H9 (cell line): Measurements from ENCODE around the gene ZDHHC9. TPM values are rescaled to one million over a fixed set of nuclear protein-coding genes. Genes with fewer than 3 reads are reported as not detected.

ENCODE experiments used
- DNase-seq: peaks from one replicate; pipeline ENCODE4 v3.0.0-alpha.2; 2017
- H2AFZ ChIP-seq: one replicate; pipeline ENCODE4 v1.6.1; 2013; ENCODE audit warnings: mild to moderate bottlenecking, low read length, control low read depth, moderate library complexity
- H2AK5ac ChIP-seq: 2 replicates; pipeline ENCODE4 v1.6.1; 2013; ENCODE audit warnings: low read length, control low read depth, mixed read lengths; ENCODE audit not compliant: insufficient read length
- H2BK120ac ChIP-seq: one replicate; pipeline ENCODE4 v1.6.1; 2013; ENCODE audit warnings: low read depth, mild to moderate bottlenecking, low read length, control low read depth, inconsistent platforms; ENCODE audit not compliant: poor library complexity, severe bottlenecking
- H2BK12ac ChIP-seq: 2 replicates; pipeline ENCODE4 v1.6.1; 2013; ENCODE audit warnings: low read length, control low read depth, mixed read lengths, low read depth; ENCODE audit not compliant: insufficient read length
- H2BK15ac ChIP-seq: 2 replicates; pipeline ENCODE4 v1.6.1; 2013; ENCODE audit warnings: low read depth, low read length, control low read depth
- H2BK20ac ChIP-seq: one replicate; pipeline ENCODE4 v1.6.1; 2013; ENCODE audit warnings: low read depth, mild to moderate bottlenecking, low read length, control low read depth, inconsistent platforms; ENCODE audit not compliant: poor library complexity, severe bottlenecking
- H2BK5ac ChIP-seq: 2 replicates; pipeline ENCODE4 v1.6.1; 2013; ENCODE audit warnings: low read length, control low read depth, mixed read lengths; ENCODE audit not compliant: insufficient read length
- H3K14ac ChIP-seq: 2 replicates; pipeline ENCODE4 v1.6.1; 2013; ENCODE audit warnings: low read length, control low read depth; ENCODE audit not compliant: insufficient read depth
- H3K18ac ChIP-seq: 2 replicates; pipeline ENCODE4 v1.6.1; 2013; ENCODE audit warnings: low read depth, mild to moderate bottlenecking, mixed read lengths, low read length, control low read depth; ENCODE audit not compliant: insufficient read length
- H3K23ac ChIP-seq: 2 replicates; pipeline ENCODE4 v1.6.1; 2013; ENCODE audit warnings: low read length, control low read depth, mixed read lengths, low read depth; ENCODE audit not compliant: insufficient read length
- H3K23me2 ChIP-seq: 2 replicates; pipeline ENCODE4 v1.6.1; 2013; ENCODE audit warnings: low read depth, mild to moderate bottlenecking, mixed read lengths, low read length, control low read depth; ENCODE audit not compliant: insufficient read length, poor library complexity, severe bottlenecking
- H3K27ac ChIP-seq: 2 replicates; pipeline ENCODE4 v1.5.1; 2013; ENCODE audit warnings: low read length, control low read depth, mixed read lengths, low read depth; ENCODE audit not compliant: insufficient read length
- H3K27me3 ChIP-seq: 2 replicates; pipeline ENCODE4 v1.6.1; 2013; ENCODE audit warnings: low read length, control low read depth, inconsistent platforms; ENCODE audit not compliant: insufficient read depth
- H3K4ac ChIP-seq: 2 replicates; pipeline ENCODE4 v1.6.1; 2013; ENCODE audit warnings: low read depth, mild to moderate bottlenecking, control low read depth, inconsistent platforms, low read length, moderate library complexity
- H3K4me1 ChIP-seq: 2 replicates; pipeline ENCODE4 v1.6.1; 2013; ENCODE audit warnings: low read length, control low read depth, inconsistent platforms; ENCODE audit not compliant: insufficient read depth
- H3K4me2 ChIP-seq: 2 replicates; pipeline ENCODE4 v1.6.1; 2013; ENCODE audit warnings: low read length, control low read depth, mixed read lengths; ENCODE audit not compliant: insufficient read length, insufficient read depth
- H3K56ac ChIP-seq: 2 replicates; pipeline ENCODE4 v1.6.1; 2013; ENCODE audit warnings: low read depth, mild to moderate bottlenecking, mixed read lengths, low read length, control low read depth; ENCODE audit not compliant: insufficient read length
- H3K79me1 ChIP-seq: 2 replicates; pipeline ENCODE4 v1.6.1; 2013; ENCODE audit warnings: low read depth, mild to moderate bottlenecking, moderate library complexity, low read length, control low read depth, inconsistent platforms; ENCODE audit not compliant: insufficient read depth, poor library complexity, severe bottlenecking
- H3K79me2 ChIP-seq: 2 replicates; pipeline ENCODE4 v1.6.1; 2013; ENCODE audit warnings: low read length, control low read depth, inconsistent platforms; ENCODE audit not compliant: insufficient read depth
- H3K9ac ChIP-seq: 2 replicates; pipeline ENCODE4 v1.6.1; 2013; ENCODE audit warnings: low read length, control low read depth, mixed read lengths; ENCODE audit not compliant: insufficient read length; ENCODE audit errors: extremely low read depth
- H3K9me3 ChIP-seq: one replicate; pipeline ENCODE4 v1.6.1; 2013; ENCODE audit warnings: low read depth, low read length, inconsistent platforms; ENCODE audit not compliant: control insufficient read depth
- H3T11ph ChIP-seq: one replicate; pipeline ENCODE4 v1.6.1; 2013; ENCODE audit warnings: mild to moderate bottlenecking, low read length, control low read depth, inconsistent platforms
- H4K20me1 ChIP-seq: one replicate; pipeline ENCODE4 v1.6.1; 2013; ENCODE audit not compliant: control insufficient read depth, insufficient read length, insufficient read depth
- H4K5ac ChIP-seq: 2 replicates; pipeline ENCODE4 v1.6.1; 2013; ENCODE audit warnings: low read depth, mild to moderate bottlenecking, mixed read lengths, low read length, control low read depth; ENCODE audit not compliant: insufficient read length
- H4K8ac ChIP-seq: replicated peaks from 2 replicates; pipeline ENCODE4 v1.6.1; 2013; ENCODE audit warnings: low read length, control low read depth, mixed read lengths, low read depth; ENCODE audit not compliant: insufficient read length
- H4K91ac ChIP-seq: 2 replicates; pipeline ENCODE4 v1.6.1; 2013; ENCODE audit warnings: low read depth, mild to moderate bottlenecking, moderate library complexity, mixed read lengths, low read length, control low read depth; ENCODE audit not compliant: insufficient read length
- H3K27ac Mint-ChIP-seq, 3 experiments: 2 replicates in 2 of 3; 3 replicates in 1 of 3; pipeline ENCODE4 v1.8.0; 2020 to 2021; ENCODE audit warnings: mixed read lengths in 3 of 3, mild to moderate bottlenecking in 1 of 3, moderate library complexity in 1 of 3
- H3K27me3 Mint-ChIP-seq: 2 replicates; pipeline ENCODE4 v1.8.0; 2021; ENCODE audit warnings: low read depth, mild to moderate bottlenecking, moderate library complexity, mixed read lengths
- H3K36me3 Mint-ChIP-seq, 3 experiments: 2 replicates in 2 of 3; 3 replicates in 1 of 3; pipeline ENCODE4 v1.8.0; 2020 to 2021; ENCODE audit warnings: low read depth in 3 of 3, mixed read lengths in 3 of 3; ENCODE audit not compliant: insufficient read depth in 1 of 3
- H3K4me1 Mint-ChIP-seq, 2 experiments: 2 replicates each; pipeline ENCODE4 v1.8.0; 2020; ENCODE audit warnings: mixed read lengths in 2 of 2
- H3K4me3 Mint-ChIP-seq, 2 experiments: 2 replicates in 1 of 2; 3 replicates in 1 of 2; pipeline ENCODE4 v1.8.0; 2020 to 2021; ENCODE audit warnings: mild to moderate bottlenecking in 2 of 2, mixed read lengths in 2 of 2, moderate library complexity in 1 of 2
- H3K9me3 Mint-ChIP-seq, 2 experiments: 2 replicates in 1 of 2; 3 replicates in 1 of 2; pipeline ENCODE4 v1.8.0; 2020; ENCODE audit warnings: mild to moderate bottlenecking in 2 of 2, mixed read lengths in 2 of 2, moderate library complexity in 1 of 2
- CTCF ChIP-seq: fragments of 200-600 bp; sonication (generic); conservative IDR thresholded peaks from 3 replicates; pipeline ENCODE4 v1.8.0; 2021; ENCODE audit warnings: antibody characterized with exemption, mild to moderate bottlenecking
- WGBS: extraction: QIAGEN DNeasy Blood & Tissue Kit; methylation state at CpG from one replicate; pipeline ENCODE4 v1.1.7; 2013; ENCODE audit warnings: missing lambda C conversion rate, low lambda C conversion rate, mixed read lengths; ENCODE audit not compliant: insufficient read length; ENCODE audit errors: extremely low coverage; 5-methylcytosine and 5-hydroxymethylcytosine counted together
- total RNA-seq: library from RNA; stranded (reverse); gene quantifications from 2 replicates; pipeline ENCODE4 v1.2.1, GENCODE V29; 2021

Gene ZDHHC9
- total RNA-seq, 1 experiment from 2014 or later, result 21.0 TPM

- Histone ChIP-seq H2BK5ac (no peak overlapping the region), H3K27me3 (no peaks in the 10 kb centered on the region), H3K9me3 (no peaks in the 10 kb centered on the region), H3K27ac (no peak overlapping the region), H3K9ac (no peak overlapping the region), H2BK12ac (no peak overlapping the region), H3K23ac (no peak overlapping the region), H2BK20ac (no peak overlapping the region), H3K56ac (no peak overlapping the region), H3K79me1 (no peaks in the 10 kb centered on the region), H3T11ph (no peak overlapping the region), H2BK120ac (no peak overlapping the region), H3K14ac (no peak overlapping the region), H4K20me1 (no peaks in the 10 kb centered on the region), H3K4me1 (no peaks in the 10 kb centered on the region; the same call in 1 of the 2 replicates), H3K4me2 (no peak overlapping the region), H3K18ac (no peak overlapping the region), H3K79me2 (no peaks in the 10 kb centered on the region), H2AK5ac (no peak overlapping the region), H4K5ac (no peak overlapping the region), H2BK15ac (no peak overlapping the region), H4K8ac (no peak overlapping the region), H4K91ac (no peak overlapping the region), H3K4ac (no peak overlapping the region), H3K23me2 (no peaks in the 10 kb centered on the region), H2AFZ (no peak overlapping the region)
- no CpG with 5 or more reads among the region's 6 CpGs for WGBS
- peaks cover 0 to 54% of the 10 kb centered on the region in 2 experiments; a peak in 2 of 5 replicates for H3K9me3 Mint-ChIP-seq
- peaks cover 3% of the 10 kb centered on the region in 2 experiments; a peak in 2 of 4 replicates for H3K4me1 Mint-ChIP-seq
- TF ChIP-seq CTCF, result no peak; the same call in 1 of the 3 replicates
- H3K4me3 Mint-ChIP-seq, result no peak overlapping the region
- H3K36me3 Mint-ChIP-seq, result peaks cover 26 to 36% (median 33%) of the 10 kb centered on the region in 3 experiments
- peak overlapping the region in 1 of 3 experiments; percentile 44; a peak in 2 of 7 replicates for H3K27ac Mint-ChIP-seq
- no peak for DNase-seq
- H3K27me3 Mint-ChIP-seq, result no peaks in the 10 kb centered on the region; the same call in 1 of the 2 replicates
Measured at GRCh38 chrX:129823522-129823921, 20.2 kb downstream of the ZDHHC9 start.
